Right lung (tissue), 5 donors: ENCODE measurements around the gene CCL21. TPM values are rescaled to one million over a fixed set of nuclear protein-coding genes. Genes with fewer than 3 reads are reported as not detected.

Experiments used
- DNase-seq, 2 donors: peaks; one replicate each; pipeline ENCODE4 v3.0.0-alpha.2; 2013
- polyA plus RNA-seq, 5 donors: library from polyadenylated mRNA; unstranded; fragments of 120-200 nt; gene quantifications; one replicate each; pipeline versions ENCODE4 v1.2.1 to v1.2.3, GENCODE V29; 2013; ENCODE audit warnings: inconsistent platforms in 1 of 5, low replicate concordance in 1 of 5; ENCODE audit not compliant: insufficient read length in 5 of 5, insufficient read depth in 1 of 5

Gene CCL21
- polyA plus RNA-seq, 5 donors = 106 to 169 (median 142) TPM

DNA sequence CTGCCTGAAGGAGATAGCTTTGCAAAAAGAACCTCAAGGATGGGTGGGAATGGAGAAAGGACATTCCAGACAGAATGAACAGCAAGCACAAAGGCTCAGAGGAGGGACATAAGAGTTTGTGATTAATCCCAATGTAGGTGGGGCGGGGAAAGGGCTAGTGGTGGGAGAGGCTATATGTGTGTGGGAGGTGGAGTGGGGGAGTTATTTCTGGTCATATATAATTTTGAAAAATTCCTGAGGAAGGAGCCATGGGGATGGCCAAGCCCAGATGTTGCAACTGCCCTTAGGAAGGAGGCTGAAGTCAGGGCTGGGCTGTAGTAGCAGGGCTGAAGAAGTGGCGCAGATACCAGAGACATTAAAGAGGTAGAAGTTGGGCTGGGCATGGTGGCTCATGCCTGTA lies 34.1 kb downstream of the CCL21 start:
- DNase-seq = no peak

DNA sequence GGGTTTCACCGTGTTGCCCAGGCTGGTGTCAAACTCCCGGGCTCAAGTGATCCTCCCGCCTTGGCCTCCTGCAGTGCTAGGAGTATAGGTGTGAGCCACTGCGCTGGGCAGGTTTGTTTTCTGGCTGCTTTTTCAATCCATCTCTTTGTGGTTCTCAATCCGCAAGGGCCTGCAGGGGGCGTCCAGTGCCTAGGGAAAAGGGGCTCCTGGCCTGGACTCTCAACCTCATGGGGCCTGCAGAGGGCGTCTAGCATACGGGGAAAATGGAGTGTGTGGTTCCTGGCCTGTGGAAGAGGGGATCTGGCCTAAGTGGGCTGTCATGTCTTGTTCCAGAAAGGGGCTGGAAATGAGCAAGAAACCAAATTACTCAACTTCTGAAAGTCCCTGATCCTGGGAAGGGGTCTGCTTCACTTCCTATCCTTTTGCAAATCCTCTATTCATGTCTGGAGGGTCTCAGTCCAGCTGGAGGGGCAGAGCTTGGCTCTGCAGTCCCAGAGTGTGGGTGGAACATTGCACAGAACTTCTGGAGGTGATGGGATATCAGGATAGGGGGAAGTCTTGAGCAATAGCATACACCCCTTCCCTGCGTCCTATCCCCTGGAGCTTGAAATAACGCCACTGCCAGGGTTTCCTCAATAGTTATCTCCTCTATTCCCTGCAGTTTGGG lies 34.8 kb downstream of the CCL21 start:
- peak; percentile 31 to 33 for DNase-seq

- no peak for DNase-seq
Measured at GRCh38 chr9:34674440-34674839, 35.5 kb downstream of the CCL21 start.

- no peak for DNase-seq
Measured at GRCh38 chr9:34671307-34671706, 38.6 kb downstream of the CCL21 start.

DNA sequence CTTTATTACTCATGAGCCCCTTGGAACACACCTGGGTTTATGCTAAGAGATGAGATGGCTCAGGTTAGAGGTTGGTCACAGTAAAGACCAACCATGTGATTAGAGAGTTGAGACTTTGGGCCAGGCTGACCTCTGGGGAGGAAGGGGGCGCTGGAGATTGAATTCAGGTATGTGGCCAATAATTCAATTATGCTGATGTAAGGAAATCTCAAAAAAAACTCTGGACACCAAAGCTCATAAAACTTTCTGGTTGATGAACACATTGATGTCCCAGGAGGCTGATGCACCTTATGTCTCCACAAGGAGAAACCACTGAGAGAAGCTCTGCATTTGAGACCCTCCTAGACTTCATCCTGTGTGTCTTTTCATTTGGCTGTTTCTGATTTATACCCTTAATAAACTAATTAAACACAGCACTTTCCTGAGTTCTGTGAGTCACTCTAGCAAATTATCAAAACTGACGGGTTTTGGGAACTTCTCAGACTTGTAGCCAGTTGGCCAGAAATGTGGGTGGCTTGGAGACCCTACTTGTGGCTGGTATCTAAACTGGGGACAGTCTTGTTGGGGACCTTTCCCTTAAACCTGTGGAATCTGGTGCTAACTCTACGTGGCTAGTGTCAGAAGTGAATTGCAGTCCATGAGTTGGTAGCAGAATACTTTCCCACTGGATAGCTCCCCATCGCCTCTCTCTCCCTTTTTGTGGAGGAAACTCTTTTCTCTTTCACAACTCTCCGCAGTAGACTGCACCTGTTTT lies 40.0 kb downstream of the CCL21 start:
- no peak for DNase-seq

GRCh38 chr9:34665381-34666250 lies 44.3 kb downstream of the CCL21 start:
- DNase-seq = peak; percentile 92 to 95

DNA sequence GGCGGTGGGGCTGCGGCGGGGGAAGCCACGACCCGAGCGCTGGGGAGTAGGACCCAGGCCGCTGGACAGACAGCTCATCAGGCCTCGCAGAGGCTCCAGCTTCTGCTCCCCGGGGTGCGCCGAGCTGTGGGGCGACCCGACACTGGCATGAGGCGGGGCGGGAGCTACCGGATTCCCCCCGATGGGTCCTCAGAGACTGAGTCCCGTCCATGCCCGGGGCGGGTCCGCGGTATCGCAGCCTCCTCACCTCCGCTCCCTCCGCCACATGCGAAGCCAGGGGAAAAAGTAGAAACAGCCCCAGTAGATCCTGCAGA lies 44.9 kb downstream of the CCL21 start:
- no peak for DNase-seq

- peak; percentile 44 to 59 for DNase-seq
Measured at GRCh38 chr9:34664281-34665066, 45.5 kb downstream of the CCL21 start.

GRCh38 chr9:34663303-34663605 lies 46.7 kb downstream of the CCL21 start:
- DNase-seq = no peak

GRCh38 chr9:34662526-34663302 lies 47.2 kb downstream of the CCL21 start, which contains the start of gene CCL27:
TSS of gene CCL27 (minus strand) at chr9:34662657. CDS start at chr9:34662633, 24 bp downstream.
- DNase-seq = no peak

- no peak for DNase-seq
Measured at GRCh38 chr9:34659592-34660253, 50.2 kb downstream of the CCL21 start.

Other genes with a start within 250 kb of the CCL21 start
- gene ENHO, start 187.1 kb downstream of the CCL21 start, polyA plus RNA-seq = 1 to 10 TPM in 3 of 5 donors, under 1 TPM in 2; 0.98 to 2.7 (median 1.1) TPM
- gene CNTFR, start 120.4 kb downstream of the CCL21 start, polyA plus RNA-seq = 10 to 100 TPM; 24.2 to 42.1 (median 32.7) TPM
- 10 to 100 TPM; 18.4 to 26.2 (median 20.2) TPM for gene RPP25L, start 98.0 kb downstream of the CCL21 start, polyA plus RNA-seq
- gene DCTN3, start 89.6 kb downstream of the CCL21 start, polyA plus RNA-seq = 100 to 1,000 TPM in 1 of 5 donors, 10 to 100 TPM in 4; 86.1 to 101 (median 96.5) TPM
- gene ARID3C, start 81.1 kb downstream of the CCL21 start, polyA plus RNA-seq = under 1 TPM in 3 of 5 donors, not detected in 2; 0.13 to 0.27 (median 0.17) TPM
- gene SIGMAR1, start 72.3 kb downstream of the CCL21 start, polyA plus RNA-seq = 10 to 100 TPM; 35.9 to 56.3 (median 36.8) TPM
- 10 to 100 TPM; 61.6 to 87.8 (median 75.1) TPM for gene GALT, start 63.5 kb downstream of the CCL21 start, polyA plus RNA-seq
- gene IL11RA, start 58.0 kb downstream of the CCL21 start, polyA plus RNA-seq = 100 to 1,000 TPM in 3 of 5 donors, 10 to 100 TPM in 2; 86.7 to 124 (median 108) TPM
- gene CCL27, start 47.5 kb downstream of the CCL21 start, polyA plus RNA-seq = 1 to 10 TPM in 1 of 5 donors, under 1 TPM in 3, not detected in 1; 0.57 to 1.1 (median 0.87) TPM
- gene CCL19, start 18.9 kb downstream of the CCL21 start, polyA plus RNA-seq = under 1 TPM in 3 of 5 donors, not detected in 2; 0.51 to 0.74 (median 0.67) TPM
- under 1 TPM; 0.19 to 0.81 (median 0.54) TPM for gene PHF24, start 248.1 kb upstream of the CCL21 start, polyA plus RNA-seq